G401 (cell line): Measurements from ENCODE around the gene RABGAP1L. TPM values are rescaled to one million over a fixed set of nuclear protein-coding genes. Genes with fewer than 3 reads are reported as not detected.
A peak's percentile ranks its signal among the peaks of the same experiment; 100 is the strongest.
"Not testable (repeated sequence)": the region's sequence is repeated elsewhere in the genome, so short reads cannot be mapped to it uniquely, and the experiment has no call there.

ENCODE experiments used
- DNase-seq: peaks from one replicate; pipeline ENCODE4 v3.0.0-alpha.2; 2015; ENCODE audit warnings: low spot score
- in situ Hi-C: cut with HindIII; loops from 2 replicates; pipeline ENCODE4 v1.10.0; 2016; ENCODE audit warnings: low sequenced_read_pairs, mixed read lengths
- total RNA-seq: library from RNA; depleted of rRNA; stranded (reverse); fragments of >200 nt; shearing (Covaris generic); gene quantifications from 2 replicates; pipeline ENCODE4 v1.2.3, GENCODE V29; 2014

The RABGAP1L gene
- total RNA-seq, 1 experiment from 2014 or later: 23.3 TPM

DNA sequence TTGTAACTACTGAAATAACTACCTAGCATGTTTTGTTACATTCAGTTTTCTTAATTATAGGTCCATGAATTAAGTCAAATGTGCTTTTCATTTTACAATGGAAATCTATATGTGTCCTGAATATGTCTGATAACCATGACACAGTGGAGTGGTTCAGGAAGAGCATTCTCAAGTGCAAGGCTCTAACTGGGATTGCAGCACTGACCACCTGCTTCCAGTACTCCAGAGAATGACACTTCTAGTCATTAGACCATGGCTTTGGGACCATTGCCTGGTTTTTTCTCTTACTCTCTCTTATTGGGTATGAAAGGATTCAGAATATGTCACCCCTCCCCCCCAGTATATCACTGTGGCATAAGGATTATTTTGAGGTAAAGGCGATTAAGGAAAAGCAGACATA, 635.5 kb downstream of the RABGAP1L start:
- no peak for DNase-seq
- in situ Hi-C loops: no loop called here

DNA sequence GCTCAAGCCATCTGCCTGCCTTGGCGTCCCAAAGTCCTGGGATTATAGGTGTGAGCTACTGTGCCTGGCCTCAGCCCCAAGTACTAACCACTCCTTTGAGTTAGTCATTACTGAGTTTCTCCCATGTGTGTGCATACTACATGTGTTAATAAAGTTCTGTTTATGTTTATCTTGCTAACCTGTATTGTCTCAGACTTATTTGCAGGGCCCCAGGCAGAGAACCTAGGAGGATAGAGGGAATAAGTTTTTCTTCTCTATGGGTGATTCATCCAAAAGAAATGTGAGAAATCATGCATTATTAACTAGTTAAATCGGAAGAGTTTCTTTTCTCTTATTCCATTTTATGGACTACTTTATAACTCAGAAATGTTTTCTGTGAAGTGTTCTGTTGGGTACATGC, 636.5 kb downstream of the RABGAP1L start:
- in situ Hi-C loops: no loop called here
- DNase-seq: no peak

DNA sequence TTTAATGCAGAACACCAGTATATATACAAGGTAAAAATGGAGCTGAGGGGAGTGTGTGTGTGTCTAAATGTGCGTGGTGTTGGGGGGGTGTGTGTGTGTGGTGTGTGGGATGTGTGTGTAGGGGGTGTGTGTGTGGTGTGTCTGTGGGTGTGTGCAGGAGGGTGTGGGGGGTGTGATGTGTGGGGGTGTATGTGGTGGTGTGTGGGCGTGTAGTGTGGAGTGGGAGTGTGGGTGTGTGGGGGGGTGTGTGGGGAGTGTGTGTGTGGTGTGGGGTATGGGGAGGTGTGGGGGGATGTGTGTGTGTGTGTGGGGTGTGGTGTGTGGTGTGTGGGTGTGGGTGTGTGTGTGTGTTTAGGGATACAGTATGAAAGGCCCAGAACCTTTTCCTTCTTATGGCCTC, 638.1 kb downstream of the RABGAP1L start:
- no peak for DNase-seq
- in situ Hi-C loops: no loop called here

- DNase-seq: no peak
- in situ Hi-C loops: no loop called here
Observed at GRCh38 chr1:174799136-174799479, 639.8 kb downstream of the RABGAP1L start.

GRCh38 chr1:174800216-174800851, 641.0 kb downstream of the RABGAP1L start:
- in situ Hi-C loops: no loop called here
- peak; percentile 83 for DNase-seq

DNA sequence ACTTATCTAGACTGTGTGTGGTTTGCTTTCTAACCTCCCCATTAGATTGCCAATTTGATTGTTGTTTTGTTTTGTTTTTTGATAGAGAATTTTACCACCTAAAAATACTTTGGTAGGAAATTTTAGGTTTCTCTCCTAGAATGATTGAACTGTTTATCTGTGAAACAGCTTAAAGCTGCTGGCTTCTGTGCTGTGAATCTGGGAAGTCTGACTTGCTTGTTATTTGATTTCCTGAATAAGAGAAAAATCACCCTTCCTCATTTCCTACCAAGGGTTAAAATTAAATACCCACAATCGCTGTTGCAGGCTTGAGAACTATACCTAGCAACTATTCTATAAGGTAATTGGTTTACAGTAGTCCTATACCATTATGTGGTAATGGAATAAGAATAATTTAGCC, 641.6 kb downstream of the RABGAP1L start:
- peak; percentile 72 for DNase-seq
- in situ Hi-C loops: no loop called here

- in situ Hi-C loops: no loop called here
- DNase-seq: no peak
Observed at GRCh38 chr1:174809755-174810280, 650.5 kb downstream of the RABGAP1L start.

GRCh38 chr1:174812016-174812415, 652.7 kb downstream of the RABGAP1L start:
- DNase-seq: no peak
- in situ Hi-C loops: no loop called here

DNA sequence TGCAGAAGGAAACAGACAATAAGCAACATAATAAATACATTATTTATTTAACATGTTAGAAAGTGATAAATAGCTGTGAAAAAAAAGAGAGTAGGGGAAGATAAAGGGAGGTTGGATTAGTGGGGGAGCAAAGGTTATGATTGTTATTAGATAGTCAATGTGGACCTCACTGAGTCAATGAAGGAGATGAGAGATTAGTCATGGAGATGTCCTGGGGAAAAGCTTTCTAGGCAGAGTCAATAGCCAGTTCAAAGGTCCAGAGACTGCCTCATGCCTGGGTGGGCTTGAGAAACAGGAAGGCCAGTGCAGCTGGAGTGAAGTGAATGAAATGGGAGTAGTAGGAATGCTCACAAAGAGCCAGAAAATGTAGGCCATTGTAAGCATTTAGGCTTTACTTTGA, 653.3 kb downstream of the RABGAP1L start:
- DNase-seq: no peak

DNA sequence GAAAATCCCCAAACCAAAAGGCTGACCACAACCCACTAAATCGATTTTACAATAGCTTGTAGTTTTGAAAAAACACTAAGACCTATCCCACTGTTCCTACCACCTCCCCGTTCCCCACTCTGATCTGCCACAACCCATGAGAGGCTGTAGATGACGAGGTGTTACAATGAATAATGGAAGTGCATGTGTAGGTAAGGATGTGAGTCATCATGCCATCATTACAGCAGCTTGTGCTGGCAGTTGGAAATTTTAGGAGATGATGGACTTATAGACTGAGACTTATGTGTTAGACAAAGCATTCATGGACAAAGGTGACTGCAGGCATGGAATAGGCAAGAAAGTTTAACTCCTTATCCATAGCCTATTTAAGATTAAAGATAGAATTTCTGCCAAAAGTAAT, 655.7 kb downstream of the RABGAP1L start:
- DNase-seq: no peak
- in situ Hi-C loops: no loop called here

More for the DNA sequence above, 653.3 kb downstream of the RABGAP1L start:
- in situ Hi-C loops: no loop called here

- in situ Hi-C loops: no loop called here
- no peak for DNase-seq
Observed at GRCh38 chr1:174815474-174815908, 656.2 kb downstream of the RABGAP1L start.

- in situ Hi-C loops, DNase-seq: not testable (repeated sequence)
Observed at GRCh38 chr1:174816621-174817020, 657.3 kb downstream of the RABGAP1L start.

DNA sequence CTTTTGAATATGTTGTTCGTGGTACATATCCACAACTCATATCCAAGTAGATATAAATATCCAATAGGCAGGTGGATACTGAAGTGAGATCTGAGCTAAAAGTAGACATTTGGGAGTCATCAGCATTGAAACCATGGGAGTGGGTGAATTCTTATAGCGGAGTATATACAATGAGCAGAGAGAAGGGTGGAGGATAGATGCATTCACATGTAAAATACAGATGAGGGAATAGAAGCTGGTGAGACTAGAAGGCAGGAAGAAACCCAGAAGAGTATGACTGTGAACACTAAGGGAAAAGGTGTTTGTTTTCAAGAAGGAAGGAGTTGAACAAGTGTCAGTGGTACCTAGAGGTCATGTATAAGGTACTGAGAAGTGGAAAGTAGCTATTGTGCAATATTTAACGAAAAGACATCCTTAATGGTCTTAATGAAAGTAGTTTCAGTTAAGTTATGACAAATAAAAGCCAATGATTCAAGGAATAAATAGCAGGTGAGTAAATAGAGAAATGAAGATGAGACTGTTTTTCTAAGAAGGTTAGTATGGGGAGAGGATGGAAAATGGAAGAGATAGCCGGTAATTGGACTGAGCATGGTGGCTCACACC, 658.8 kb downstream of the RABGAP1L start:
- in situ Hi-C loops: no loop called here
- DNase-seq: no peak

DNA sequence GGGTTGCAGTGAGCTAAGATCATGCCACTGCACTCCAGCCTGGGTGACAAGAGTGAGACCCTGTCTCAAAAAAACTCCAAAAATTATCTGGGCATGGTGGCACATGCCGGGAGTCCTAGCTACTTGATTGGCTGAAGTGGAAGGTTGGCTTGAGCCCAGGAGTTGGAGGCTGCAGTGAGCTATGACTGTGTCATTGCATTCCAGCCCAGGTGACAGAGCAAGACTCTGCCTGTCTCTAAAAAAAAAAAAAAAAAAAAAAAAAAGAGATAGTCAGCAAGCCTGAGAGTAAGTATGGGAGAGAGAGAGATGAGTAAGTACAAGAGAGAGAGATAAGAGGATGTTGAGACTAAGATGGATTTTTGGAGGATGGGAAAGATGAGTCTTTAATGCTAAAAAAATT, 659.6 kb downstream of the RABGAP1L start:
- in situ Hi-C loops: no loop called here
- peak; percentile 39 for DNase-seq

- in situ Hi-C loops: no loop called here
- DNase-seq: no peak
Observed at GRCh38 chr1:174819596-174819995, 660.3 kb downstream of the RABGAP1L start.

DNA sequence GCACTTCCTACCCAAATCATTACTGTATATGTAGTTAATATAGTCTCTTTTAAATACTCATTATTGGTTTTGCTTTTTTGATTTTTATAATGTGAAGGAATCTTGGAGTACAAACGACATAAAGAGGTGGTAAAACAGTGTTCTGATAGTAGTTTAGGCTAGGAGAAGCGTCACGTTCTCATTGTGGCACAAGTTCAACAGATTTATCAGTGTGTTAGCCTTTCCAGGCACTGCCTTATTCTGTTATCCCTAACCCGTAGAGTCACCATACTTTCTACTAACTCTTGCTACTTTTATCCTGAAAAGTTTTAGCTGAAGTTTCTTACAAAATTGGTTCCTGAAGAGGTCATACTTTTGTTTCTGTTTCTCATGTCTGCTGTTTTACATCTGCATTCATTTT, 665.8 kb downstream of the RABGAP1L start:
- no peak for DNase-seq
- in situ Hi-C loops: no loop called here

GRCh38 chr1:174825806-174826205, 666.5 kb downstream of the RABGAP1L start:
- DNase-seq: no peak
- in situ Hi-C loops: no loop called here

DNA sequence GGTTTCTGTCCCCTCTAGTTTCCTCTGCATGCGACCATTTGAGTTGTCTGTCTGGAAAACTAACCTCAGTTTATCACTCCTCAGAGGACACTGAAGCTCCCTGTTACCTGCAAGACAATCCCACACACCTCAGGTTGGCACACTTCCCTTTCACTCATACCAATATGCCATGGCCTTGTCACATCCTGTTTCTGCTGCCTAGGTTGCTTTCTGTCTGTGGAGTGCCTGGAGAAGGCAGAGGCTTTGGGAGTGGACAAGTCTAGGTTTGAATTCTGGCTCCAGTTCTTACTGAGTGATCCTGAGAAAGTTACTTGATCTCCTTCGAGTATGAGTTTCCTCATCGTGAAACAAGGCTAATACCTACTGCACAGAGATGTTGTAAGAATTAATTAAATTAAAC, 668.9 kb downstream of the RABGAP1L start:
- in situ Hi-C loops: no loop called here

DNA sequence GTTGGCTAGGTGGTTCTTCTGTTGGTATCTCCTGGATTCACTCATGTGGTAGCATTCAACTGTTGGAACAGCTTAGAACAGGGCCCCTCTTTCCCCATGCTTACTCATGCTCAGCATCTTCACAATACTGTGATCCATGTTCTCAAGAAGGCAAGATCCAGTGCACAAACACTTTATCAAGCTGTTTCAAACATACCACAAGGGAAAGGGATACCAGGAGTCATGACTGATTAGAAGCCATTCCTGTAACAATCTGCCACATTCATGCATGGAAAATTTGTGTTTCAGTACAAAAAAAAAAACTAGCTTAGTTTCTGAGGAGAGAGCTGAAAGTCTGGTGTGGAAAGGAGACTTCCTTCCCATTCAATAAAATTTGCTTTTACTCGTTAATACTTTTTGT, 670.7 kb downstream of the RABGAP1L start:
- in situ Hi-C loops: no loop called here
- no peak for DNase-seq

More for the DNA sequence above, 668.9 kb downstream of the RABGAP1L start:
- peak; percentile 50 for DNase-seq

DNA sequence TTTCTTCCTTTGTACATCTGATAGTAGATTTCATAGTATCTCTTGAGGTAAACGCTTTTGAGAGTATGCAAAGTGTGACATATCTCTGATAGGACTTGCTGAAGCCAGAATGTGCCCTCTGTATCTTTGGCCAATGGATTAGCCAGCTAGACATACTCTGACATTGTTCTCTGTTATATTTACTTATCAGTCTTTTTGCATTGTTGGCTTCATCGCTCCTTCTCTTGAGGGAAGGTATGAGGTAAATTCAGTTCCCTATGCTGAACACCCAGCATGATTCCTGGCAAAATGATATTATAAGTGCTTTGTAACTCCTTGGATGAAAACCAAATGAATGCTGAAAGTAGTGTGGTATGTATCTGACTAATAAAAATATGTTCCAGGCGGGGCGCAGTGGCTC, 677.2 kb downstream of the RABGAP1L start:
- DNase-seq: peak; percentile 67
- in situ Hi-C loops: no loop called here

DNA sequence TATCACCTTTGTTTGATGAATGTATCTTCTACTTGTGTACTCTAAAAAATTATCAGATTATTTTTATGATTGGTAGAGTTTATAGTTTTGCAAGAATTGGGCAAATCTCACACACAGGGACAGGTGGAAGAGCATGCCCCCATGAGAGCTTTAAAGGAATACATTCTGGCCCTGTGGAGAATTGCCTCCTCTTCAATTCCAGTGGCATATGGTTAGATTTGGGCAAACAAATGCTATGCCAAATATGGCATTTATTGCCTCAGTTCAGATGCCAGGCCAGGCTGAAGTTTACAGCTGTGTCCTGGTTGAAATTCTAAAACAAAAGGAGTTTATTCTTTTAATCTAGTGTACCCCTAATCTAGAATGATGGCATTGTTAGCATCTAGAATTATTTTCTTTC, 678.1 kb downstream of the RABGAP1L start:
- DNase-seq: peak; percentile 91
- in situ Hi-C loops: no loop called here
